ENCODE measurements around the gene SOWAHB. TPM values are rescaled to one million over a fixed set of nuclear protein-coding genes. Genes with fewer than 3 reads are reported as not detected.

SOWAHB gene
- total and polyA plus RNA-seq, 2 of the 8 experiments (the other 6 are each of a cell fraction or from before 2014, with no cell fraction given) = 0.15 to 0.65 TPM

- no peak overlapping the region for H2BK20ac ChIP-seq (ENCODE audit: low read length)
- no peaks in the 10 kb centered on the region for H3K27me3 ChIP-seq (replicated peaks in 1 of 4; ENCODE audit: control insufficient read depth in 3 of 4, extremely low read depth in 1 of 4, insufficient read depth in 3 of 4, low read length in 3 of 4)
- H2BK5ac ChIP-seq (ENCODE audit: low read depth, low read length) = no peak overlapping the region
- no peak overlapping the region for H3K14ac ChIP-seq (ENCODE audit: insufficient read length)
- DNase-seq (ENCODE audit: low read depth in 1 of 2, low spot score in 2 of 2) (no peak), FAIRE-seq (no peak)
- H3K4me2 ChIP-seq (ENCODE audit: insufficient read depth in 1 of 2, low read depth in 2 of 2, low read length in 2 of 2) = no peak overlapping the region
- H3K4ac ChIP-seq (replicated peaks; ENCODE audit: insufficient read length, low read depth, low read length) = no peak overlapping the region
- H2BK15ac ChIP-seq (ENCODE audit: low read length) = no peak overlapping the region
- H3K9me3 ChIP-seq (ENCODE audit: insufficient read depth in 2 of 2, low read depth in 1 of 2, low read length in 1 of 2) = no peaks in the 10 kb centered on the region
- no peak overlapping the region for H2BK120ac ChIP-seq (replicated peaks; ENCODE audit: low read depth, low read length)
- H3K36me3 ChIP-seq (ENCODE audit: control insufficient read depth in 2 of 4, insufficient read depth in 4 of 4, low read length in 3 of 4) = no peaks in the 10 kb centered on the region
- no peak overlapping the region for H3K27ac ChIP-seq (ENCODE audit: low read depth, low read length)
- H3K23me2 ChIP-seq (ENCODE audit: low read depth, low read length) = no peaks in the 10 kb centered on the region
- ChIA-PET POLR2A (ENCODE audit: partially characterized antibody) (no interaction called here), CTCF (ENCODE audit: partially characterized antibody) (interaction anchor here (0.6 to 2.6 kb wide), 3 partner anchors 13 to 567 kb away, joined by 3 to 11 read pairs (median 3); no protein-coding TSS in a partner anchor)
- H3K56ac ChIP-seq (replicated peaks; ENCODE audit: insufficient read length, low read depth, low read length) = no peak overlapping the region
- no peaks in the 10 kb centered on the region for H3K79me2 ChIP-seq (ENCODE audit: control insufficient read depth in 1 of 2, insufficient read depth in 2 of 2, low read length in 2 of 2)
- no peak overlapping the region for H3K18ac ChIP-seq (ENCODE audit: extremely low read depth, low read length)
- H4K8ac ChIP-seq (ENCODE audit: extremely low read depth, insufficient read depth, low read length) = no peak overlapping the region
- H2AK5ac ChIP-seq (ENCODE audit: low read depth, low read length) = no peak overlapping the region
- H3K23ac ChIP-seq (ENCODE audit: insufficient read length) = no peak overlapping the region
- H3K4me3 ChIP-seq (ENCODE audit: extremely low read depth in 1 of 4, insufficient read depth in 2 of 4, low read depth in 3 of 4, low read length in 4 of 4) = no peak overlapping the region
- WGBS, 2 experiments (ENCODE audit: extremely low coverage in 1 of 2, insufficient coverage in 1 of 2, insufficient read length in 1 of 2, insufficient replicate concordance in 2 of 2, low coverage in 1 of 2, low lambda C conversion rate in 2 of 2, missing lambda C conversion rate in 1 of 2) = 89% methylated on average over 1 of the region's 1 CpG; no CpG with 5 or more reads in 1 of the 2 experiments
- H4K91ac ChIP-seq (replicated peaks; ENCODE audit: insufficient read length, low read length) = no peak overlapping the region
- no peak overlapping the region for H4K5ac ChIP-seq (ENCODE audit: insufficient read length, low read depth, low read length)
- peaks cover 0 to under 1% (median 0%) of the 10 kb centered on the region in 4 experiments; a peak in 3 of 7 replicates for H3K4me1 ChIP-seq (replicated peaks in 1 of 4; ENCODE audit: control insufficient read depth in 3 of 4, insufficient read depth in 4 of 4, low read length in 3 of 4)
- no peak overlapping the region for H3K9ac ChIP-seq (replicated peaks in 1 of 4; ENCODE audit: extremely low read depth in 1 of 4, low read depth in 3 of 4, low read length in 3 of 4)
- no peak overlapping the region for H2BK12ac ChIP-seq (ENCODE audit: low read depth, low read length)
- H2AFZ ChIP-seq (ENCODE audit: low read length) = no peak overlapping the region
- no peaks in the 10 kb centered on the region for H3K79me1 ChIP-seq (ENCODE audit: low read depth, low read length)
- H4K20me1 ChIP-seq (replicated peaks in 1 of 2; ENCODE audit: control insufficient read depth in 1 of 2, insufficient read depth in 2 of 2, low read length in 2 of 2) = no peaks in the 10 kb centered on the region
- TF ChIP-seq TEAD4 (IDR thresholded peaks at IDR 0.05; ENCODE audit: low read depth, low read length) (no peak), KDM1A (IDR thresholded peaks at IDR 0.05; ENCODE audit: borderline replicate concordance, low read length) (no peak), RAD21 (IDR thresholded peaks at IDR 0.05 in 1 of 2, conservative IDR thresholded peaks at IDR 0.05 in 1 of 2; ENCODE audit: low read depth in 2 of 2, low read length in 2 of 2) (no peak), TAF7 (optimal IDR thresholded peaks at IDR 0.05; ENCODE audit: borderline replicate concordance, low read depth, low read length) (no peak)
These were observed 24.4 kb downstream of the SOWAHB start for GRCh38 chr4:76873495-76873894.

Measured in H1 (cell line).